GM06990 (cell line): ENCODE data around the gene GUCD1.
"Not testable (repeated sequence)": the region's sequence is repeated elsewhere in the genome, so short reads cannot be mapped to it uniquely, and the experiment has no call there.

ENCODE experiments used
- DNase-seq: peaks from one replicate; pipeline ENCODE4 v3.0.0-alpha.2; 2011; ENCODE audit not compliant: insufficient read length; ENCODE audit errors: extremely low read depth
- H3K27me3 ChIP-seq: replicated peaks from 2 replicates; pipeline ENCODE4 v1.6.0; 2011; ENCODE audit warnings: low read length; ENCODE audit not compliant: control insufficient read depth, insufficient read depth
- H3K36me3 ChIP-seq: 2 replicates; pipeline ENCODE4 v1.5.1; 2011; ENCODE audit warnings: low read length; ENCODE audit not compliant: control insufficient read depth, insufficient read depth
- H3K4me3 ChIP-seq: replicated peaks from 2 replicates; pipeline ENCODE4 v1.5.1; 2011; ENCODE audit warnings: low read depth, mild to moderate bottlenecking, control low read depth, low read length
- TF ChIP-seq, protein P1 (sequence below): IDR thresholded peaks from 2 replicates; pipeline ENCODE4 v1.5.1; 2011; ENCODE audit warnings: low read length, control low read depth, mild to moderate bottlenecking, inconsistent platforms; ENCODE audit not compliant: insufficient read depth, poor library complexity, severe bottlenecking

Gene GUCD1

DNA sequence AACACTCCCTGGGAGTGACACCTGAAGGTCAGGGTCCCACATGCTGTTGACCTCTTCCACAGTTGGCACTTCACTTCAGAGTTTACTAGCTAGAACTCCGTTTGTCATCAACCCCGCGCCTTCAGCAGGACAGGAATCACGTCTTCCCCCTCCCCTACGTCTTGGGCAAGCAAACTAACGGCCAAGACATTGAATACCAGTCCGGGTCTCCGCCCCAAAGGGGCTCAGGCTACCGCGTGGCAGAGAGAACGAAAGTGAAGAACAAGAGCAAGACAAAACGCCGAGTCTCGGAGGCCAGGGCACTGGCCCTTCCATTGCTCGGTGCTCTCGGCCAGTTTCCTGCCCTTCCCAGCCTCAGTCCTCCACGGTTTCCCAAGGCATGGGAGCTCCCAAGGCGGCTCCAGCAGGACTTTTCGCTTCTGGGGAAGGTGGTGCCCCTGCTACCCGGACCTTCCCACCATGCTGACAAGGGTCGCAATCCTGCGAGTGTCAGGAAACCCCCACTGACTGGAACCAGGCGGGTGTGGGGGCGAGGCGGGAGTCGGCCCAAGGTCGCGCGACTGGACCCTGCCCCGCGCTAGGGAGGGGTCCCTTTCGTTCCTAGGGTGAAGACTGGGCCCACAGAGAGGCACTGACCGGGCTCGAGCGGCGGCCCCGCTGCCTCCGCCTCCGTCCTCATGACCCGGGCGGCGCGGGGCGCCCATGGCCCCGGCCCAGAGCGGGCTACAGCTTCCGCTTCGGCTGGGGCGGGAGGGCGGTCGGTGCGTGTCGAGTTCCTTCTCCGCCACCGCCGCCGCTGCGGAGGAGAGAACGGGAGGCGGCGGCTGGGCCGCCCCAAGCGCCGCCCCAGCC, at the start of gene GUCD1:
GUCD1 (minus strand) TSS at position 826 of the 852 bp plus-strand sequence; CDS start at position 679, 147 bp downstream.
- TF ChIP-seq, protein P1, sequence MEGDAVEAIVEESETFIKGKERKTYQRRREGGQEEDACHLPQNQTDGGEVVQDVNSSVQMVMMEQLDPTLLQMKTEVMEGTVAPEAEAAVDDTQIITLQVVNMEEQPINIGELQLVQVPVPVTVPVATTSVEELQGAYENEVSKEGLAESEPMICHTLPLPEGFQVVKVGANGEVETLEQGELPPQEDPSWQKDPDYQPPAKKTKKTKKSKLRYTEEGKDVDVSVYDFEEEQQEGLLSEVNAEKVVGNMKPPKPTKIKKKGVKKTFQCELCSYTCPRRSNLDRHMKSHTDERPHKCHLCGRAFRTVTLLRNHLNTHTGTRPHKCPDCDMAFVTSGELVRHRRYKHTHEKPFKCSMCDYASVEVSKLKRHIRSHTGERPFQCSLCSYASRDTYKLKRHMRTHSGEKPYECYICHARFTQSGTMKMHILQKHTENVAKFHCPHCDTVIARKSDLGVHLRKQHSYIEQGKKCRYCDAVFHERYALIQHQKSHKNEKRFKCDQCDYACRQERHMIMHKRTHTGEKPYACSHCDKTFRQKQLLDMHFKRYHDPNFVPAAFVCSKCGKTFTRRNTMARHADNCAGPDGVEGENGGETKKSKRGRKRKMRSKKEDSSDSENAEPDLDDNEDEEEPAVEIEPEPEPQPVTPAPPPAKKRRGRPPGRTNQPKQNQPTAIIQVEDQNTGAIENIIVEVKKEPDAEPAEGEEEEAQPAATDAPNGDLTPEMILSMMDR, result no peak
- peaks cover 25% of the 10 kb centered on the region for H3K36me3 ChIP-seq
- peak; percentile 46 for DNase-seq
- H3K27me3 ChIP-seq, result no peaks in the 10 kb centered on the region
- H3K4me3 ChIP-seq, result peak within 1 kb of the TSS; percentile 97

DNA sequence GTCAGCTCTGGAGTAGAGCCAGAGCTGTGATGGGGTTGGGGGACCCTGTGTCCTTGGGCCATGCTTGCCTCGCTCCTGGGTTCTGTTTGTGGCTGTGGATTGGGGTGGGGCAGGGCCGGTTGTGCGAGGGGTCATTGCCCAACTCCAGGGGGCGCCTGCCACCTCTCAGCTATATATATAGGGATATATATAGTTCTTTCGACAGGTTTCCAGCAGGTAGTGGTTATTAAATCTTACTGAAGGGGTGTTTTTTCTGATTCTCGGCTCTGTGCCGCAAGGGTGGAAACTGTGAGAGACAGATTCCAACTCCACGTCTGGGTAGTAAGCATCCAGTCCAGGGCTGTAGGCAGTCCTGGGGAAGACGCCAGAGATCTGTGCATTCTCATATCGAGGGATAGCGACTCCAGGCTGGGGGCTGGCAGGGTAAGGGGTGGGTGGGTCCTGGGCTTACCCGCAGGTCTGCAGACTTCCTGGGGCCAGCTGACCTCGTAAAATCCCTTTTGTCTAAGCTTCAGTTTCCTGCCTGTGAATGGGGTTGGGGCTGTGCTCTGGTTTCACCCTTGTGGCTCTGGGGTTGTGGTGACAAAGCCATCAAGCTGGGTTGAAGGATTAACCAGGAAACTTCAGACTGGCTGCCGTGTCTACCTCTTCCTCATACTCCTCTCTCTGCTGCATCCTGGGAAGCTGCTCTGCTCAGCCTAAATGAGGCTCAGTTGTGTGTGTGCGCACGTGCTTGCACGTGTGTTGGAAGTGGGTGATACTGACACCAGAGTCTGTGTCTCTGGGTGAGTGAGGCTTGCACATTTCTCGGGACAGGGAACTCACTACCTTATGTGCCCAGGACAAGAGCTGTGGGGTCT, 49.1 kb upstream of the GUCD1 start:
- H3K27me3 ChIP-seq, H3K36me3 ChIP-seq, DNase-seq, H3K4me3 ChIP-seq: not testable (repeated sequence)

DNA sequence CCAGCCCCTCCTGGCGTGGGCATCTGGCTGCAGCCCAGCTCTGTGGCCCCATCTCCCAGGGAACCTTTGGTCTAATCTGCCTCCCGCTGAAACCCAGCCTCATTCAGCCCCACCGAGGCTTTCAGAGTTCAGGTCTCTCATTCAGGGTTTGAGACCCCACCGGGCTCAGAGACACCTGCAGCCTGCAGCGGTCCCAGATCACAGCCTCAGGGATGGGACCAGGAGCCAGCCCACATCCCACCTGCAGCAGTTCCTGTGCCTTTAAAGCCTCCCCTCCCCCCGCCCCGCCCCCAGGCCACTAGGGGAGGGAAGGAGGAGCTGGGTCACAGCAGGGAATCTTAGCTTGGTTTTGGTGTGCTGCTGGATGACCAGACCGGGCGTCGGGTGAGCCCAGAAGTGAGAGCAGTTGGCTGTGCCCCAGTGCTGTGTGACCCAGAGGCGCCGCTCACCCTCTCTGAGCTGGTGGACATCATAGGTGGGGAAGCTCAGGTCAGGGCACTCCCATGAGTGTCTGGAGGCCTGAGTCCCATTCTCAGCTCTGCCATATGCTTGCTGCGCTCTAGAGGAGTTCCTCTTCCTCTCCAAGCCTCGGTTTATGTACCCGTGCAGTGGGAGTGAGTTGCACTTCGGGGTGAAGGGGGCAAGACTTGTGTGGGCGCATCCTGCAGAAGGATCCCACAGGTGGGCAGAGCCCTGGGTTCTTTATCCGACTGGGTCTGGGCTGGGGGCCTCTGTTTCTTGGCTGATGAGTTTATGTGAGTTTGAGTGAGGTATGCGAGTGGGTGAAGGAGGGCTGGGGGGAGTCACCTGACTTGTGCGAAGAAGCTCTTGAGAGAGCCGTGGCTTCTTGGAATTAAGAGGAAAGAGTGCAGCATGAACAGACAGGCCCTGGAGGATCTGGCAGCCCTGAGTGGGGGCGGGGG, 48.2 kb upstream of the GUCD1 start, which contains the start of gene GGT1:
GGT1 (plus strand) TSS at position 347 of the 923 bp plus-strand sequence. CDS start 7,889 bp downstream, outside the sequence.
- DNase-seq, result not testable (repeated sequence)

DNA sequence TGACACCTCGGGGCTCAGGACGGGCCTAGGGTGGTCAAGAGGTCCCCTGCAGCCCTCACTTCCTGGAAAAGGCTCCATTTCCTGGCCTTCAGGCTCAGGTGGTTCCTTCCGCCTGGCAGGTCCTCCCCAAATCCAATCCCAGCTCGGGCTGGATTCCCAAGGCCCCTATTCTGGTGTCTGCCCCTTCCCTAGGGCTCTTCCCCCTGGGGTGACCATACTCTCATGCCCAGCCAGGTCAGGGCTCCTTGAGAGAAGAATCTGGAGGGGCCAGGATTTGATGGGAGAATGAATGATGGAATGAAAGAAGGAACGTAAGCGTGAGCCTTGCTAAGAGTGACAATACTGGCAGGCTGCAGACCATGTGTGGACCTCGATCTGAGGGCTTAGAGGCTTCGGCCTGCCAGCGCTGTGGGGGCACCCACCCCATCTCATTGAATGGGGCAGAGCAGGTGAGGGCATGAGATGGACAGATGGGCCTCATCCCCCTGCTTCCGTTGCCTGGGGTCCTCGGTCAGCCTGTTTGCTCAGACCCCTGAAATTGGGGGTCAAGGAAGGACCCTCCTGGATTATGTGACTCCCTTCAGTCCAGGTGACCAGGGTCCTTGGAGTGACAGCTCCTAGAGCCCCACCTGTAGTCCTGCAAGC, 47.3 kb upstream of the GUCD1 start:
- H3K27me3 ChIP-seq, H3K36me3 ChIP-seq, DNase-seq, H3K4me3 ChIP-seq: not testable (repeated sequence)

More for the DNA sequence above, 48.2 kb upstream of the GUCD1 start, which contains the start of gene GGT1:
- H3K36me3 ChIP-seq, H3K27me3 ChIP-seq, H3K4me3 ChIP-seq: not testable (repeated sequence)

- no peaks in the 10 kb centered on the region for H3K27me3 ChIP-seq
- TF ChIP-seq, protein P1, result no peak
Observed at GRCh38 chr22:24601217-24602104, 46.5 kb upstream of the GUCD1 start.

GRCh38 chr22:24599958-24600715, 45.2 kb upstream of the GUCD1 start:
- H3K36me3 ChIP-seq, DNase-seq, H3K4me3 ChIP-seq, H3K27me3 ChIP-seq: not testable (repeated sequence)

More at GRCh38 chr22:24601217-24602104, 46.5 kb upstream of the GUCD1 start:
- Histone ChIP-seq H3K36me3 (no peaks in the 10 kb centered on the region), H3K4me3 (no peak overlapping the region)
- no peak for DNase-seq
